Activated naive CD4-positive, alpha-beta T cell treated with anti-CD3 and anti-CD28 coated beads for 36 hours (primary cell): Measurements from ENCODE around the gene COL23A1. TPM values are rescaled to one million over a fixed set of nuclear protein-coding genes. Genes with fewer than 3 reads are reported as not detected.

Source experiments
- CTCF ChIA-PET: fragments of 350-600 bp; sonication (Branson Sonifier 250); formaldehyde crosslinking; loops from one replicate; lab custom pipeline; 2021; ENCODE audit warnings: antibody characterized with exemption; lab: Charles Lee
- DNase-seq: peaks from one replicate; pipeline ENCODE4 v3.0.0-alpha.2; 2020
- H3K27ac Mint-ChIP-seq: one replicate; pipeline ENCODE4 v1.8.0; 2021; ENCODE audit warnings: mild to moderate bottlenecking, mixed read lengths
- H3K27me3 Mint-ChIP-seq: one replicate; pipeline ENCODE4 v1.8.0; 2021; ENCODE audit warnings: low read depth, mixed read lengths
- H3K36me3 Mint-ChIP-seq: one replicate; pipeline ENCODE4 v1.8.0; 2021; ENCODE audit warnings: low read depth, mixed read lengths
- H3K4me1 Mint-ChIP-seq: one replicate; pipeline ENCODE4 v1.8.0; 2021; ENCODE audit warnings: low read depth, mixed read lengths
- H3K4me3 Mint-ChIP-seq: one replicate; pipeline ENCODE4 v1.8.0; 2021; ENCODE audit warnings: mild to moderate bottlenecking, moderate library complexity, mixed read lengths
- H3K9me3 Mint-ChIP-seq: one replicate; pipeline ENCODE4 v1.8.0; 2021; ENCODE audit warnings: mixed read lengths
- intact Hi-C: fragments of 100-400 bp; cut with micrococcal nuclease; formaldehyde crosslinking; loops from one replicate; pipeline ENCODE4 v1.15.1; 2023
- total RNA-seq, 2 experiments: library from RNA; stranded (reverse); gene quantifications; one replicate each; pipeline ENCODE4 v1.2.3, GENCODE V29; 2021

Gene COL23A1
- total RNA-seq, 2 experiments from 2014 or later: 0.07 TPM; not detected in 1

- Mint-ChIP-seq H3K4me1 (peaks cover 6% of the 10 kb centered on the region), H3K4me3 (no peak overlapping the region), H3K36me3 (no peaks in the 10 kb centered on the region), H3K9me3 (no peaks in the 10 kb centered on the region), H3K27me3 (no peaks in the 10 kb centered on the region), H3K27ac (no peak overlapping the region)
- no peak for DNase-seq
- intact Hi-C loops: no loop called here
- CTCF ChIA-PET: no interaction called here
These were observed 255.3 kb downstream of the COL23A1 start for GRCh38 chr5:178334861-178335260.

DNA sequence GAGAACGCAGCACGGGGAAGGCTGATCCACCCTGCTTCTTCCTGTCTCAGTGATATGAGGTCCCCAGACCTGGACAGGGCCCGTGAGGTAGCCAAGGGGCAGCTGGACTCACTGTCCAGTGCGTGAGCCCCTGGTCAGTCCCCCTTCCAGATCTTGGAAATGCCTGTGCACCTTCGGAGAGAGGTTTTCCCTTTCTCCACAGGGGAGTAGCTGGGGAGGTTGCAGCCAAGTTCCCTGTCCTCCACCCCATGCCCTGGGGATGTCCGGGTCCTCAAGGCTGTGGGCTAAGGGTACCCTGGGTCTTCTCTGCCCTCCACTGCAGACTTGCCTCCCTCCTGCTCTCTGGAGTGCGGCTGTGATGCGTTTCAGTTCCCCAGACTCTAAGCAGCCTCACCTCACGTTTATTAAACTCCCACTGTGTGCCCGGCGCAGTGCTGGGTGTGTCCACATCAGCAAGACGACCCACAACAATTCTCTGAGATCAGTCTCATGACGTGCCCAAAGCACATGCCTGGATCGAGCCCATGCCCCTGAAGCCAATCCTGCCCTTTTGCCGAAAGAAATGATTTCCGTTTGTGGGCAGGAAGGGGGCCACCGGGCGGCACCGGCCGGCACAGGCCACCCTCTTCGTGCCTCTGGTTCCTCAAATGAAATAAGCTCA is 256.2 kb downstream of the COL23A1 start:
- no peak for DNase-seq
- Mint-ChIP-seq H3K36me3 (no peaks in the 10 kb centered on the region), H3K27me3 (no peaks in the 10 kb centered on the region), H3K9me3 (no peaks in the 10 kb centered on the region), H3K4me3 (no peak overlapping the region), H3K4me1 (peaks cover 6% of the 10 kb centered on the region), H3K27ac (no peak overlapping the region)
- intact Hi-C loops: no loop called here
- CTCF ChIA-PET: no interaction called here

DNA sequence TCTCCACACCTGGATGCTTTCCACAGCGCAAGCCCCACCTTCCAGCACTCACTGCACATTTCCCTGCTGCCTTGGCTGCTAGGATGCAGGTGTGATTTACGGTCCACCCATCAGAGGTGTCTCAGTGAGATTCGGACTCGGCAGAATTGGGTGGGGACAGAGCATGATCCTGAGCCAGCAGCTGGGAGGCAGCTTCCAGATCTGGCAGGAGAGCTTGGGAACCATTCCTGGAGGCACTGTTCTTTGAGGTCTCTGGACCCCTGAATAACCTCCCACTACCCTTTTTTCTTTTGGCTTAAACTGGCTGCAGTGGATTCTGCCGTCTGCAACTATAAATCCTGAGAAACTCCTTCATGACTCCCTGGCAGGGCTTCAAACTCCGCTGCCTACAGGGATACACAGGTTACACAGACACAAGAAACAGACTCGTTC is 258.0 kb downstream of the COL23A1 start:
- intact Hi-C loops: no loop called here
- Mint-ChIP-seq H3K4me1 (peaks cover 6% of the 10 kb centered on the region), H3K36me3 (no peaks in the 10 kb centered on the region), H3K9me3 (no peaks in the 10 kb centered on the region), H3K27me3 (no peaks in the 10 kb centered on the region), H3K4me3 (no peak overlapping the region), H3K27ac (no peak overlapping the region)
- DNase-seq: no peak
- CTCF ChIA-PET: no interaction called here

GRCh38 chr5:178331491-178331996 is 258.6 kb downstream of the COL23A1 start:
- no peaks in the 10 kb centered on the region for H3K36me3 Mint-ChIP-seq

GRCh38 chr5:178330791-178331404 is 259.3 kb downstream of the COL23A1 start:
- DNase-seq: peak; percentile 58
- Mint-ChIP-seq H3K9me3 (no peaks in the 10 kb centered on the region), H3K27me3 (no peaks in the 10 kb centered on the region), H3K36me3 (no peaks in the 10 kb centered on the region), H3K4me1 (peaks cover 6% of the 10 kb centered on the region), H3K4me3 (no peak overlapping the region), H3K27ac (peak overlapping the region; percentile 15)
- intact Hi-C loops: no loop called here
- CTCF ChIA-PET: no interaction called here

More at GRCh38 chr5:178331491-178331996, 258.6 kb downstream of the COL23A1 start:
- no peak for DNase-seq
- intact Hi-C loops: no loop called here
- H3K4me3 Mint-ChIP-seq: no peak overlapping the region
- H3K27me3 Mint-ChIP-seq: no peaks in the 10 kb centered on the region
- no peaks in the 10 kb centered on the region for H3K9me3 Mint-ChIP-seq
- H3K27ac Mint-ChIP-seq: no peak overlapping the region
- CTCF ChIA-PET: no interaction called here
- peaks cover 6% of the 10 kb centered on the region for H3K4me1 Mint-ChIP-seq

GRCh38 chr5:178328826-178329730 is 261.1 kb downstream of the COL23A1 start:
- no peaks in the 10 kb centered on the region for H3K36me3 Mint-ChIP-seq
- H3K4me1 Mint-ChIP-seq: peaks cover 6% of the 10 kb centered on the region
- H3K9me3 Mint-ChIP-seq: no peaks in the 10 kb centered on the region
- no peaks in the 10 kb centered on the region for H3K27me3 Mint-ChIP-seq
- no peak overlapping the region for H3K27ac Mint-ChIP-seq
- intact Hi-C loops: no loop called here
- CTCF ChIA-PET: no interaction called here
- H3K4me3 Mint-ChIP-seq: no peak overlapping the region
- no peak for DNase-seq

- no peaks in the 10 kb centered on the region for H3K27me3 Mint-ChIP-seq
These were observed 262.1 kb downstream of the COL23A1 start for GRCh38 chr5:178327931-178328711.

GRCh38 chr5:178327446-178327845 is 262.7 kb downstream of the COL23A1 start:
- peaks cover 6% of the 10 kb centered on the region for H3K4me1 Mint-ChIP-seq
- no peaks in the 10 kb centered on the region for H3K9me3 Mint-ChIP-seq
- no peak overlapping the region for H3K27ac Mint-ChIP-seq
- H3K27me3 Mint-ChIP-seq: no peaks in the 10 kb centered on the region
- no peak overlapping the region for H3K4me3 Mint-ChIP-seq
- CTCF ChIA-PET: no interaction called here
- no peak for DNase-seq
- intact Hi-C loops: no loop called here
- H3K36me3 Mint-ChIP-seq: no peaks in the 10 kb centered on the region

More at GRCh38 chr5:178327931-178328711, 262.1 kb downstream of the COL23A1 start:
- Mint-ChIP-seq H3K4me1 (peaks cover 6% of the 10 kb centered on the region), H3K9me3 (no peaks in the 10 kb centered on the region), H3K4me3 (no peak overlapping the region), H3K27ac (no peak overlapping the region), H3K36me3 (no peaks in the 10 kb centered on the region)
- CTCF ChIA-PET: no interaction called here
- DNase-seq: no peak
- intact Hi-C loops: no loop called here

DNA sequence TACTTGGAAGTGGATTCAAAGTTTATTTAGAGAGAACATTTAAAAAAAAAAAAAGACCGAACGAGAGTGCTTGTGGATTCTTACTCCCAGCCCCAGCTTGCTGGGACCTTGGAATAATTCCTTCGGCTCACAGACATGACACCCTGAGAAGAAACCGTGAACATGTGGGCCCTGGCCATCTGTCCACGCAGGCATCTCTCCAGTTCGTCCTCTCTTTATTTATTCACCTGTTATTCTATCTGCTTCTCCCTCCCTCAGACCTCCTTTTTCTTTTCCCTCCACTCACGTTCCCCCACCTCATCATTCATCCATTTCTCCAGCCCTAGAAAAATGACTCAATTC is 263.8 kb downstream of the COL23A1 start:
- no peaks in the 10 kb centered on the region for H3K9me3 Mint-ChIP-seq
- no peak overlapping the region for H3K27ac Mint-ChIP-seq
- H3K36me3 Mint-ChIP-seq: no peaks in the 10 kb centered on the region
- no peak overlapping the region for H3K4me3 Mint-ChIP-seq
- H3K4me1 Mint-ChIP-seq: peaks cover 6% of the 10 kb centered on the region
- CTCF ChIA-PET: no interaction called here
- intact Hi-C loops: no loop called here
- DNase-seq: no peak
- no peaks in the 10 kb centered on the region for H3K27me3 Mint-ChIP-seq

GRCh38 chr5:178325679-178326373 is 264.4 kb downstream of the COL23A1 start:
- intact Hi-C loops: no loop called here
- Mint-ChIP-seq H3K27me3 (no peaks in the 10 kb centered on the region), H3K27ac (no peak overlapping the region), H3K4me3 (no peak overlapping the region), H3K4me1 (peaks cover 3% of the 10 kb centered on the region), H3K9me3 (no peaks in the 10 kb centered on the region), H3K36me3 (no peaks in the 10 kb centered on the region)
- no peak for DNase-seq
- CTCF ChIA-PET: no interaction called here

DNA sequence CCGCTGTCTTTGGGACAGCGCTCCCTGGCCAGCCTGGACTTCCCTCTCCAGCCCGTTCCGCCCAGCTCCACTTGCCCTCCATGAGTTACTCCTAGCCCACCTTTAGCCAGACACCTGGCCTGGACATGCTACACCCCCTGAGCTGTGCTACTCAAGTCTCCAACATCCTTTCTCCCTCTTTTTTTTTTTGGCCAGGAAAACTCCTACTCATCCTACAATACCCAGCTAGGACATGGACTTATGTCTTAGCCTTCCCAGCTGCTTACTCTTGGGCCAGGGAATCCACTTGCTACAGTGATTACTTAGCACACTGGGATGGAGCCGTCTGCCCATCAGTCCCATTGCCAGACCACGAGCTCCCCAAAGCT is 264.9 kb downstream of the COL23A1 start:
- DNase-seq: no peak
- no peaks in the 10 kb centered on the region for H3K4me1 Mint-ChIP-seq
- no peaks in the 10 kb centered on the region for H3K36me3 Mint-ChIP-seq
- no peaks in the 10 kb centered on the region for H3K27me3 Mint-ChIP-seq
- no peaks in the 10 kb centered on the region for H3K9me3 Mint-ChIP-seq
- intact Hi-C loops: no loop called here
- H3K27ac Mint-ChIP-seq: no peak overlapping the region
- CTCF ChIA-PET: no interaction called here
- no peak overlapping the region for H3K4me3 Mint-ChIP-seq
